CD4-positive, alpha-beta T cell treated with Interleukin-10 for 1 hour (primary cell): ENCODE measurements around the gene MRPS33.
"Not testable (repeated sequence)": the region's sequence is repeated elsewhere in the genome, so short reads cannot be mapped to it uniquely, and the experiment has no call there.

ENCODE experiments used
- DNase-seq: peaks from one replicate; pipeline ENCODE4 v3.0.0-alpha.2; 2020

The MRPS33 gene

DNA sequence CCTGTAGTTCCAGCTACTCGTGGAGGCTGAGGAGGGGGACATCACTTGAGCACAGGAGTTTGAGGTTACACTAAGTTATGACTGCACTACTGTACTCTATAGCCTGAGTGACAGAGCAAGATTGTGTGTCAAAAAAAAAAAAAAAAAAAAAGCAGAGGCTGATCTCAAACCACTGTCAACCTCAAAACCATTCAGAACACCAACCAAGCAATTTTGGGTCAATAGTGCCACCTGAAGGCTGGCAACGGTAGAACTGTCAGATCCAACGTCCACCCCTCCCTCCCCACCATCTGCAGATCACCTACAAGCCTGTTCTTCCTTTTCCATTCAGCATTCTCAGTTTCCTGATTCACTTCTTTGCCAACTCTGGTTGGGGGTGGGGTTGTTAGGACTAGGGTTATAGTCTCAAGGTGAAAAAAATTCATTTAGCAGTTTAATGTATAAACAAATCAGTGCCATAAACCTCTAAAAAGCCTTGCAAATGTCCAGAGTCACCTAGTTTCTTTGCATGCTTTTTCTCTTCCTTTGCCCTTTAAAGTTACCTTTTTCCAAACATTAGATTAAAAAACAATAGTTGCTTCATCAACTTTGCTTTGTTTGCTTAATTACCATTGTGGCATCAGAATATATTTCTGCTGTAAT is 2.6 kb downstream of the MRPS33 start:
- DNase-seq: peak; percentile 89

GRCh38 chr7:141011443-141011842 is 3.3 kb downstream of the MRPS33 start:
- DNase-seq: no peak

DNA sequence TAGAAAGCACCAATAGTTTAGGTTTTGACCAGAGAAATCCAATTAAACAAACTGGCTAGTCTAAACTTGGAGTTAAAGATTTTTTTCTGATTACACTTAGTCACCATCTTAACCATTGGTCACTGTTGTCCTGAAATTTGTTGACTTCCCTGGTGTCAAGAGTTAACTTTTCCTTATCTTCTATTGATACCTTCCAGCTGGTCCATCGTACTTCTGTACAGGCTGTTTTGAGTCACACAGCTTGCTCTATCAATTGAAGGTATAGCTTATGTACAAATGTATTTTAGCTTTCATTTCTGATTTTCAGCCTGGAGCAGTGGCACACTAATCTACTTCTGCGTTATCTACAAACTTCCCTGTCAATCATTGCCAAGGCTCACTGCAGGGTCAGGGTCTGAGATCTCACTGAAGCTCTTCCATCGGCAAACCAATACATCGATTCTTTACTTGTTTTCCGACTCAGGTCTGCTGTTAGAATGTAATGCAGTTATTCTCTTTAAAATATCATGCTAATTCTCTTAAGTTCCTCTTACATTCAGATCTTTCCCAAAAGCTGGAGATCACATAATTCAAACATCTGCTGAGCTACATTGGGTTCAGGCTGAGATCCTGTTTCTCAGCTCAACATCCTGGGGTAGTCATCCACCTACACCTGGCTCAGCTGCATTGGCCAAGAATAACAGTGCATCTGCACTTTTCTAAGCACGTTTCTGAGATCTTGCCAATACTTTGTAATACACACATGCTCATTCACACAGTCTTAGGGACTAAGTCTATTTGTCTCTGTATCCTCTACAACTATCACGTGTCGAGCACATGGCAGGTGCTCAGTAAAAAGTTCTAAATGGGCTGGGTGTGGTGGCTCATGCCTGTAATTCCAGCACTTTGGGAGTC is 11.3 kb downstream of the MRPS33 start:
- DNase-seq: no peak

GRCh38 chr7:141001546-141001945 is 13.2 kb downstream of the MRPS33 start:
- no peak for DNase-seq

DNA sequence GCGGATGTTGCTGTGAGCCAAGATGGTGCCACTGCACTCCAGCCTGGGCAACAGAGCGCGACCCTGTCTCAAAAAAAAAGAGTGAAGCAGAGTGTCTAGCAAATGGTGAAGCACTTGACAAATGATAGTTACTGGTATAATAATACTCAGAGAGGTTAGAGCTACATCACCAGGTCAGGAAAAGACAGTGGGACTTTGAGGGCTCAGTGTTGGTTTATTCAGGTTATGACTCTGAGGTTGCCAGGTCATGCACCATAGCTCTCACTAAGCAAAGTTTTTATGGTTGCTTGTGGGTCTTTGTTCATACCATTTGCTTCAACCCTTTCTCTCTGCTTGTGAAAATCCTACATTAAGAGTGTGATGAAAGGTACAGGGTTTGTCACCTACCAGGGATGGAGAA is 13.6 kb downstream of the MRPS33 start:
- DNase-seq: no peak

DNA sequence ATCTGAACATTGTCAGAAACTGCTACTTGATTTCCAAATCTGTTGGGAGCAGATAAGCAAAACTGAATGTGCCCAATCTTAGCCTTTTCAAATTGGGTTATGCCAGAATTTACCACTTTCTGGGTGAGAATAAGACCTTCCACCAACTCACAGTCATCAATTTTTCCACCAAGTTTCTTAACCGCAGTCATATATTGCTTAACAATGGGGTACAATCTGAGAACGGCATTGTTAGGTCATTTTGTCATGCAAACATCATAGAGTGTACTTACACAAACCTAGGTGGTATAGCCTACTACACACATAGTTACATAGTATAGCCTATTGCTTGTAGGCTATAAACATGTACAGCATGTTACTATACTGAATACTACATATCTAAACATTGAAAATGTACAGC is 16.0 kb downstream of the MRPS33 start:
- no peak for DNase-seq

DNA sequence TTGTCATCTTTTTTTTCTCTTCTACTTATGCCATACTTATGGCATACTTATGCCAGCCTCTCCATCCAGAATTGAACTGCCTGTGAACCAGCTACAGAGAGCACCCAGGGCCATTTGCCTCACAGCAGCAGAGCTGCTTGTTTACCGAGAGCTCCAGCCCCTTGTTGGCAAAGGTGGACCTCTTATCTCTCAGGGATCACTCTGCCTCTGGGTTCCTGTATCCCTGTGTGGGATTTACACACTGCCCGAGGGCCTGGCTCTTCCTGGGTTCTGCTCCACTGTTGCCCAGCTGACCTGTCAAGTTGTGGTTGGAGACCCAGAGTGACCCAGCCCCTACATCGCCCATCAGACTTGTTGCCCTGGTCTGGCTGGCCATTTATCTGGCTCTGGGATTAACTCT is 22.3 kb downstream of the MRPS33 start:
- DNase-seq: no peak

DNA sequence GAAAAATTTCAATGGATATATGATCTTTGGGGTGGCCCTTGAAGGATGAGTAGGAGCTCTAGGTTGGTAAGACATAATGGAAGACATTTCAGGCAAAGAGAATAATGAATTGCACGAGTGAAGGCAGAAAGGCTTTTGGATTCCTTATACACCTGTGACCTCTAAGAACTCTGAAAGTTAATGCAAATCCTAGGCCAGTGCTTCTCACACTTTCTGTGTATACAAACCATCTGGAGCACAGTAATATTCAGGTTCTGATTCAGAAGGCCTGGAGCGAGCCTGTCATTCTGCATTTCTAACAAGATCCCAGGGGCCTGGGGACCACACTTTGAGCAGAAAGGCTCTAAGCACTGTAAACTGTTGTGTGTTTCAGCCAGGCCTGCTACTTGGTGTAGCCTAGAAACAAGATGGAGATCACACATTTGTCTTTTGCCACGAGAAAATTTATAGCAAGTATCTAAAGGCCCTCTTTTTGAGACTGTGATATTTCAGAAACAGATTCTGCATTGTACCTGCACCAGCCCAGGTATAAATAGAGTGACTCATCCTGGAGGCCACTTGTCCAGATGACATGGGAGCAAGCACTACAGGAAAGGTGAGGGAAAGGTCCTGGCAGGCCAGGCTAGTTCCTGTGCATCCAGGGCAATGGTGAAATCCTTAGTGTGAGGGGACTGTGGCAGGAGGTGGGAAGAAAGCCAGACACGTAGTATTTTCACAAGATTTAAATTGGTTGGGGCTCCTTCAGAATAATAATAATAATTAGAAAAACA is 24.4 kb downstream of the MRPS33 start:
- DNase-seq: no peak

DNA sequence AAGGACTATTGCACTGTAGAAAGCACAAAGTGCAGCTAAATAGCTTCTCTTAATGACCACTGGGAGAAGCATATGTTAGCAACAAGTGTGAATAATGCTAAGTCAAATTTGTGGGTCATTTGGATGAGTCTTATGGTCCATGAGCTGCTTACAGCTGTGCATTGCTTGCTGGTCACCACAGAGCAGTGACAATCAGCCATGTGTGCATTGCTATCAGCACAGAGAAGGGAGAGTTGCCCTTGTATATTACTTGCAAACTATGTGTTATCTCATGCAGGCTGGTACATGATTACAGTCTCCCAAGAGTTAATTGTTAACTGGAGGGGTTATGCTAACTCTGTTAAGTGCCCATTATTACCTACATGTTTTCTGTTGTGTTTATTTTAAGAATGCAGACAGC is 25.7 kb downstream of the MRPS33 start:
- DNase-seq: no peak

DNA sequence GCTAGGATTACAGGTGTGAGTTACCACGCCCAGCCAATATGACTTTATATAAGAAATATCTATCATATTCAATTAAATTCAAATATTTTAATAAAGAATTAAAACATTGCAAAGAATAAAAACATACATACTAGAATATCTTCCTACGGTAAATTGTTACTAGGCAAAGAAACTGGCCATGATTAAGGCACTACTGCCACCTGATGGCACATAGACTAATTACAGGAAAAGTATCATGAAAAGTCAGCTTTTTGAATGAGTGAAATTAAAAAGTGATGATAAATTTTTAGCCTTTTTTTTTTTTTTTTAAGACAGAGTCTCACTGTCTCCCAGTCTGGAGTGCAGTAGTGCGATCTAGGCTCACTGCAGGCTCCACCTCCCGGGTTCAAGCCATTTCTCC is 30.9 kb downstream of the MRPS33 start:
- peak; percentile 17 for DNase-seq

GRCh38 chr7:140982508-140982907 is 32.2 kb downstream of the MRPS33 start:
- no peak for DNase-seq

DNA sequence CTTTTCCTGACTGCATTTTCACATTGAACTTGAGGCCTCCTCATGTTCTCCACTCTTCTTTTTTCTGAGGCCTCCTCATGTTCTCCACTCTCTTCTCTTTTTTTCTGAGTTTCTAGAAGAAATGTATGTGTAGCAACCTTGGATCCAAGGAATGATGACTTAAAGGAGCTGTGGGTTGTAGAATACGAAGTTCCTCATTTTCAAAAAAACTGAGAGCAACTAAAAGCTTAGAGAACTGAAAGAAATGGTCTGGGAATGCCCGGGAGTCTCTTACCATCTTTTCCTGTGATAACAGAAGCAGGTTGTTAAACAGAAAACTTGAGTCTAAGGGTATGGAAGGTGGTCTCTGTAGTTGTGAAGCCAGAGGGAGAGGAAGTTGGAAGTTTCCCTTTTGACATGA is 32.8 kb downstream of the MRPS33 start:
- no peak for DNase-seq

DNA sequence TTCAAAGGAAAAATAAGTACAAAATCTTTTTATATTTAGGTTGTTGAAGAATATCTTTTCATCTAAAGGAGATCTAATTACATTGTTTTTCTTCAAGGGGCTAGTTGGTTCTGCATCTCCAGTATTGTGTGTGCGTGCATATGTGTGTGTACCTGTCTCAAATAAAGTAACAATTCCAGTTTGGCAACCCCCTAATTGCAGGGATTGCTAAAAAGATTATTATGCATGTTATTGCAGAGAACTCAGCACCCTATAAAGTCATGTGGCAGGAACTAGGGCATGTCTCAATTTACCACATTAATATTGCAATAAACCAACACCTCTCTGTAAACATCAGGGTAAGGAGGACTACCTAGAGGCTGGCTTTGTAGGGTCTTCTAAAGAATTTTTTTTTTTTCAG is 37.0 kb downstream of the MRPS33 start:
- DNase-seq: no peak

- DNase-seq: no peak
Measured at GRCh38 chr7:140972876-140973829, 41.6 kb downstream of the MRPS33 start.

GRCh38 chr7:140972344-140972743 is 42.4 kb downstream of the MRPS33 start:
- no peak for DNase-seq

GRCh38 chr7:140967438-140967837 is 47.3 kb downstream of the MRPS33 start:
- DNase-seq: no peak

DNA sequence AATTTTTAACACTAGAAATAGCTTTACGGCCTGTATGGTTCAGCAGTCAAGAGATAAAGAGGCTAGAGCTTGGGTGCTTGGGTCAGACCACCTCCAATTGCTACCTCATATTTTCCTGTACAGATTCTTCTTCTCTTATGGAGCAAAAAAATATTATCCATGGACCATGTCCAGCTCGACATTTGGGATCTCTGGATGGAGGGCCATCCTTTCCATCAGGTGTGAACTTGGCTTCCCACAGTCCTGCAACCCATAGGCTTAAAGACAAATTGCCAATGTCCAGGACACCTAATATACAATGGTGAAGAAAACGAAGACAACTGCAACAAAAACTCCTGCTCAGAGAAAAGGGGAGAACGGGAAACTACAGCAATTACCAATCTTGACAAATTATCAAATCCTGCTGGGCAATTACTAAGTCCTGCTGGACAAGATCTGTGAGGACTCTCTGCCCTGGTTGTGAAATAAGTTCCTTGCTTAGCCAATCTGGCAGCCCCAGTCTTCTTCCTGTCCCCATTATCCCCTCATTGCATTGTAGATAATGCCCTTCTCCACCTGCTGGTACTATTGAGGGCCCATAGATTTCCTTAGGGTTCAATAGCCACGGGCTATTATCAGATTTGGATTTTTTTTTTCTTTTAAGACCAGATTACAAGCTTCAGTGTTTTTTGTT is 48.1 kb downstream of the MRPS33 start:
- DNase-seq: no peak

GRCh38 chr7:140961117-140961516 is 53.6 kb downstream of the MRPS33 start:
- DNase-seq: no peak

DNA sequence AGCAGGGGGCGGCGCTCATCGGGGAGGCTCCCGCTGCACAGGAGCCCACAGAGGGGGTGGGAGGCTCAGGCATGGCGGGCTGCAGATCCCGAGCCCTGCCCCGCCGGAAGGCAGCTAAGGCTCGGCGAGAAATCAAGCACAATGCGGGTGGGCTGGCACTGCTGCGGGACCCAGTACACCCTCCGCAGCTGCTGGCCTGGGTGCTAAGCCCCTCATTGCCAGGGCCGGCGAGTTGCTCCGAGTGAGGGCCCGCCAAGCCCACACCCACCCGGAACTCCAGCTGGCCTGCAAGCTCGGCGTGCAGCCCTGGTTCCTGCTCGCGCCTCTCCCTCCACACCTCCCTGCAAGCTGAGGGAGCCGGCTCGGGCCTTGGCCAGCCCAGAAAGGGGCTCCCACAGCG is 57.8 kb downstream of the MRPS33 start:
- not testable (repeated sequence) for DNase-seq
